ENCODE data around the gene SLC22A23. TPM values are rescaled to one million over a fixed set of nuclear protein-coding genes. Genes with fewer than 3 reads are reported as not detected.

The SLC22A23 gene
- total and polyA plus RNA-seq, 2 of the 4 experiments (the other 2 are of a cell fraction): 0.72 to 1.6 TPM

GRCh38 chr6:3340894-3341293 lies 116.0 kb downstream of the SLC22A23 start:
- POLR2A ChIA-PET (ENCODE audit: unreplicated experiment): no interaction called here
- Histone ChIP-seq H3K4me2 (ENCODE audit: low read depth, low read length) (no peak overlapping the region; the same call in 1 of the 2 replicates), H2AFZ (replicated peaks; ENCODE audit: low read length, poor library complexity) (no peak overlapping the region), H3K4ac (ENCODE audit: low read depth, low read length) (no peak overlapping the region), H3K18ac (ENCODE audit: low read depth, low read length) (no peak overlapping the region), H3K14ac (replicated peaks; ENCODE audit: low read depth, low read length) (no peak overlapping the region), H2BK15ac (ENCODE audit: low read depth, low read length) (no peak overlapping the region; the same call in 2 of the 3 replicates), H3K9me1 (ENCODE audit: insufficient read depth, low read length) (no peaks in the 10 kb centered on the region), H3K79me1 (ENCODE audit: low read depth in 1 of 2, low read length in 2 of 2) (no peaks in the 10 kb centered on the region), H3K27ac (ENCODE audit: insufficient read depth, low read length) (no peak overlapping the region), H3K4me1 (ENCODE audit: control insufficient read depth, insufficient read depth, low read length) (peaks cover 10% of the 10 kb centered on the region), H3K4me3 (ENCODE audit: insufficient read depth, low read depth, low read length) (no peak overlapping the region), H4K20me1 (ENCODE audit: insufficient read depth, low read length) (no peaks in the 10 kb centered on the region), H3K27me3 (ENCODE audit: control insufficient read depth, insufficient read depth, low read length) (peaks cover 10% of the 10 kb centered on the region), H4K91ac (ENCODE audit: insufficient read depth, low read depth, low read length) (no peak overlapping the region), H2BK120ac (ENCODE audit: low read depth, low read length) (no peak overlapping the region), H3K36me3 (ENCODE audit: control insufficient read depth, insufficient read depth, low read length) (no peaks in the 10 kb centered on the region), H3K23ac (ENCODE audit: low read depth, low read length) (no peak overlapping the region), H3K56ac (ENCODE audit: extremely low read depth, insufficient read depth, low read length) (no peak overlapping the region), H2BK5ac (ENCODE audit: low read depth, low read length, poor library complexity, severe bottlenecking) (no peak overlapping the region), H3K9me3 (ENCODE audit: control insufficient read depth, insufficient read depth, low read length) (no peaks in the 10 kb centered on the region), H3K9ac (ENCODE audit: low read depth, low read length) (no peak overlapping the region), H2AK9ac (replicated peaks; ENCODE audit: low read depth, low read length, poor library complexity) (no peak overlapping the region), H4K5ac (ENCODE audit: low read depth, low read length) (no peak overlapping the region), H4K8ac (ENCODE audit: low read depth in 2 of 2, low read length in 2 of 2) (no peak overlapping the region), H2AK5ac (ENCODE audit: low read depth, low read length) (peak overlapping the region; percentile 11; the same call in 1 of the 2 replicates), H2BK20ac (ENCODE audit: low read depth, low read length) (no peak overlapping the region)
- peak; percentile 28 for DNase-seq
- BruUV-seq (replicated peaks): no TSS peak
- in situ Hi-C loops (cut with MboI; ENCODE audit: low sequenced_read_pairs) (no loop called here), dilution Hi-C loops (cut with HindIII; ENCODE audit: low sequenced_read_pairs, unreplicated experiment) (no loop called here), intact Hi-C loops (cut with micrococcal nuclease) (loop anchor here (1.0 kb wide), 1 partner anchor 356 kb away; no protein-coding TSS in a partner anchor)
- ATAC-seq (ENCODE audit: low read depth): peak; percentile 40
- TF ChIP-seq MXI1 (IDR thresholded peaks at IDR 0.05; ENCODE audit: borderline replicate concordance, low read depth, low read length): no peak
- TF ChIP-seq, protein P1, sequence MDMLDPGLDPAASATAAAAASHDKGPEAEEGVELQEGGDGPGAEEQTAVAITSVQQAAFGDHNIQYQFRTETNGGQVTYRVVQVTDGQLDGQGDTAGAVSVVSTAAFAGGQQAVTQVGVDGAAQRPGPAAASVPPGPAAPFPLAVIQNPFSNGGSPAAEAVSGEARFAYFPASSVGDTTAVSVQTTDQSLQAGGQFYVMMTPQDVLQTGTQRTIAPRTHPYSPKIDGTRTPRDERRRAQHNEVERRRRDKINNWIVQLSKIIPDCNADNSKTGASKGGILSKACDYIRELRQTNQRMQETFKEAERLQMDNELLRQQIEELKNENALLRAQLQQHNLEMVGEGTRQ (IDR thresholded peaks at IDR 0.05; ENCODE audit: low read depth, low read length): peak; percentile 15; the same call in 1 of the 2 replicates
- WGBS, 2 experiments (ENCODE audit: extremely low coverage in 2 of 2, insufficient read length in 1 of 2): no CpG with 5 or more reads among the region's 4 CpGs
- CTCF ChIA-PET: interaction anchor here (0.6 kb wide), 1 partner anchor 408 kb away, joined by 3 read pairs; no protein-coding TSS in a partner anchor
